IPS-18c (cell line): ENCODE data around the gene SH3RF3.

Experiments used
- H3K4me3 ChIP-seq: 2 replicates; pipeline ENCODE4 v1.7.0; 2013; ENCODE audit warnings: low read depth, mild to moderate bottlenecking, low read length, moderate library complexity; ENCODE audit not compliant: insufficient read depth
- H3K9me3 ChIP-seq: one replicate; pipeline ENCODE4 v1.6.1; 2013; ENCODE audit warnings: mild to moderate bottlenecking, low read length, moderate library complexity; ENCODE audit not compliant: control insufficient read depth, insufficient read depth

Gene SH3RF3

GRCh38 chr2:109128616-109129355 lies at the start of gene SH3RF3:
TSS of gene SH3RF3 (plus strand) at chr2:109129205.
- H3K4me3 ChIP-seq: peak within 1 kb of the TSS; percentile 65
- no peaks in the 10 kb centered on the region for H3K9me3 ChIP-seq

- Histone ChIP-seq H3K9me3 (no peaks in the 10 kb centered on the region), H3K4me3 (no peak overlapping the region)
Observed at GRCh38 chr2:109079590-109079989, 49.4 kb upstream of the SH3RF3 start.

GRCh38 chr2:109080109-109080508 lies 48.9 kb upstream of the SH3RF3 start:
- Histone ChIP-seq H3K4me3 (no peak overlapping the region), H3K9me3 (no peaks in the 10 kb centered on the region)

- Histone ChIP-seq H3K9me3 (no peaks in the 10 kb centered on the region), H3K4me3 (no peak overlapping the region)
Observed at GRCh38 chr2:109080757-109081156, 48.2 kb upstream of the SH3RF3 start.

GRCh38 chr2:109081374-109081773 lies 47.6 kb upstream of the SH3RF3 start:
- H3K4me3 ChIP-seq: no peak overlapping the region
- H3K9me3 ChIP-seq: no peaks in the 10 kb centered on the region

- Histone ChIP-seq H3K4me3 (no peak overlapping the region), H3K9me3 (peaks cover 3% of the 10 kb centered on the region)
Observed at GRCh38 chr2:109083771-109084170, 45.2 kb upstream of the SH3RF3 start.

GRCh38 chr2:109084341-109084740 lies 44.7 kb upstream of the SH3RF3 start:
- Histone ChIP-seq H3K9me3 (peaks cover 3% of the 10 kb centered on the region), H3K4me3 (no peak overlapping the region)

GRCh38 chr2:109085912-109086742 lies 42.9 kb upstream of the SH3RF3 start:
- Histone ChIP-seq H3K4me3 (no peak overlapping the region), H3K9me3 (peaks cover 3% of the 10 kb centered on the region)

- peaks cover 3% of the 10 kb centered on the region for H3K9me3 ChIP-seq
- no peak overlapping the region for H3K4me3 ChIP-seq
Observed at GRCh38 chr2:109086743-109087020, 42.3 kb upstream of the SH3RF3 start.

GRCh38 chr2:109087055-109087663 lies 41.8 kb upstream of the SH3RF3 start:
- Histone ChIP-seq H3K9me3 (peaks cover 3% of the 10 kb centered on the region), H3K4me3 (no peak overlapping the region)

GRCh38 chr2:109089602-109090300 lies 39.3 kb upstream of the SH3RF3 start:
- H3K9me3 ChIP-seq: peaks cover 8% of the 10 kb centered on the region
- H3K4me3 ChIP-seq: no peak overlapping the region

GRCh38 chr2:109091526-109091925 lies 37.5 kb upstream of the SH3RF3 start:
- peaks cover 8% of the 10 kb centered on the region for H3K9me3 ChIP-seq
- H3K4me3 ChIP-seq: no peak overlapping the region

- Histone ChIP-seq H3K4me3 (no peak overlapping the region), H3K9me3 (peaks cover 9% of the 10 kb centered on the region)
Observed at GRCh38 chr2:109094144-109094543, 34.9 kb upstream of the SH3RF3 start.

- H3K4me3 ChIP-seq: no peak overlapping the region
Observed at GRCh38 chr2:109098251-109098920, 30.6 kb upstream of the SH3RF3 start.

GRCh38 chr2:109098921-109099273 lies 30.1 kb upstream of the SH3RF3 start:
- peaks cover 9% of the 10 kb centered on the region for H3K9me3 ChIP-seq
- H3K4me3 ChIP-seq: no peak overlapping the region

More at GRCh38 chr2:109098251-109098920, 30.6 kb upstream of the SH3RF3 start:
- peaks cover 9% of the 10 kb centered on the region for H3K9me3 ChIP-seq

- peaks cover 2% of the 10 kb centered on the region for H3K9me3 ChIP-seq
- H3K4me3 ChIP-seq: no peak overlapping the region
Observed at GRCh38 chr2:109102588-109103233, 26.3 kb upstream of the SH3RF3 start.

GRCh38 chr2:109105113-109105512 lies 23.9 kb upstream of the SH3RF3 start:
- Histone ChIP-seq H3K4me3 (no peak overlapping the region), H3K9me3 (no peaks in the 10 kb centered on the region)
